DND-41 (cell line): ENCODE measurements around the gene ERO1B.

ENCODE experiments used
- ATAC-seq: fragments of 200-7000 bp; cut with Tn5 transposase; 3 replicates; pipeline ENCODE4 v1.9.1; 2021; ENCODE audit warnings: low read depth; ENCODE audit not compliant: insufficient read depth
- DNase-seq: peaks from one replicate; pipeline ENCODE4 v3.0.0-alpha.2; 2020
- H2AFZ ChIP-seq: 2 replicates; pipeline ENCODE4 v1.6.0; 2012; ENCODE audit warnings: low read depth, low read length
- H3K27ac ChIP-seq: 2 replicates; pipeline ENCODE4 v1.5.1; 2012; ENCODE audit warnings: low read length, inconsistent platforms
- H3K27me3 ChIP-seq: fragments of 200-600 bp; sonication (generic); 2 replicates; pipeline ENCODE4 v1.6.0; 2012; ENCODE audit warnings: low read length, mild to moderate bottlenecking, inconsistent platforms; ENCODE audit not compliant: insufficient read depth, poor library complexity
- H3K36me3 ChIP-seq: 2 replicates; pipeline ENCODE4 v1.5.1; 2012; ENCODE audit warnings: low read length, inconsistent platforms; ENCODE audit not compliant: insufficient read depth
- H3K4me1 ChIP-seq: 2 replicates; pipeline ENCODE4 v1.5.1; 2012; ENCODE audit warnings: mild to moderate bottlenecking, low read length; ENCODE audit not compliant: insufficient read depth
- H3K4me2 ChIP-seq: 2 replicates; pipeline ENCODE4 v1.6.0; 2012; ENCODE audit warnings: mild to moderate bottlenecking, moderate library complexity, low read length, inconsistent platforms; ENCODE audit not compliant: insufficient read depth
- H3K4me3 ChIP-seq, 2 experiments: fragments of 200-600 bp in 1 of 2; shearing (Covaris generic) in 1 of 2; 2 replicates each; pipeline ENCODE4 v1.5.1; 2012 to 2016; ENCODE audit warnings: inconsistent platforms in 2 of 2, low read length in 2 of 2, mild to moderate bottlenecking in 2 of 2, low read depth in 1 of 2, moderate library complexity in 1 of 2
- H3K79me2 ChIP-seq: 2 replicates; pipeline ENCODE4 v1.6.0; 2012; ENCODE audit warnings: low read length, inconsistent platforms; ENCODE audit not compliant: insufficient read depth
- H3K9ac ChIP-seq: 2 replicates; pipeline ENCODE4 v1.6.0; 2012; ENCODE audit warnings: low read depth, mild to moderate bottlenecking, inconsistent platforms, low read length, moderate library complexity
- H3K9me3 ChIP-seq: 2 replicates; pipeline ENCODE4 v1.5.1; 2012; ENCODE audit warnings: low read length, moderate library complexity, mild to moderate bottlenecking, inconsistent platforms; ENCODE audit not compliant: insufficient read depth, severe bottlenecking
- H4K20me1 ChIP-seq: 2 replicates; pipeline ENCODE4 v1.6.0; 2012; ENCODE audit warnings: low read length; ENCODE audit not compliant: insufficient read depth
- EZH2 ChIP-seq: IDR thresholded peaks from 3 replicates; pipeline ENCODE4 v1.6.1; 2012; ENCODE audit warnings: borderline replicate concordance, low read depth, mild to moderate bottlenecking, moderate library complexity, low read length, inconsistent platforms; ENCODE audit not compliant: severe bottlenecking
- TF ChIP-seq, protein P1 (sequence below): IDR thresholded peaks from 2 replicates; pipeline ENCODE4 v1.5.1; 2012; ENCODE audit warnings: borderline replicate concordance, low read length, moderate library complexity, mild to moderate bottlenecking; ENCODE audit not compliant: poor library complexity, severe bottlenecking; ENCODE audit errors: extremely low read depth

ERO1B gene

DNA sequence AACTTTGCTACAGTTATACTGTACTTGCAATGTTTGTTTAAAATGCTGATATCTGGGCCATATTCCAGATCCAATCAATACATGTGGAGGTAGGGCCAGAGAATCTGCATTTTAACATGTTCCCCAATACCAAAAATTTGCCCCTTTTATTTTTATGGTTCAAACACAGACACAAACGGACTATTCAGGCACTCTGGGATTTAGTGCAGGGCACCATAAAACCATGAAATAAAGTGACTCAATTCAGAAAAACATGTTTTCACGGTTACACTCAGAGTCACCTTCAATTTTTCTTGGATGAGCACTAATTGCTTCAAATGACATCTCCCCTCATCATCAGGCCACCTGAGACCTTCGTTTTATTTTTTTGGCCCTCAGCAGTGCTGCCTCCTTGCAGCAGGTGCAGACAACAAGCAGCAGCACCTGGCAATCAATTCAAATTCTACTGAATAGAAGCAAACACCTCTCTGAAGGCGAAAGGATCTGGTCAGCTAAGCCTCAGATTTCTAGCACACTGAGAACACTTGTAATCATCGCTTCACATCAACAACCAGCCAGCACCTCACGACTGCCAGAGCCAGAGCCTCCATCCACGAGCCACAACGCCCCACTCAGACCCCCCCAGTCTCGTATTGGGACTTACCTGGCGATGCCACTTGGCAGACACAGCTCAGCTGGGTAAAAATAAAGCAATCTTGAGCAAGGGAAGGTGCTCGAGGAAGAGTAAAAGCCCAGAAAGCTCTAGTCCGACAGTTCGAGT is 1.1 kb downstream of the ERO1B start:
- peak overlapping the region; percentile 75; the same call in 1 of the 2 replicates for H3K27ac ChIP-seq
- H2AFZ ChIP-seq: peak overlapping the region; percentile 86
- peak; percentile 19 for DNase-seq

DNA sequence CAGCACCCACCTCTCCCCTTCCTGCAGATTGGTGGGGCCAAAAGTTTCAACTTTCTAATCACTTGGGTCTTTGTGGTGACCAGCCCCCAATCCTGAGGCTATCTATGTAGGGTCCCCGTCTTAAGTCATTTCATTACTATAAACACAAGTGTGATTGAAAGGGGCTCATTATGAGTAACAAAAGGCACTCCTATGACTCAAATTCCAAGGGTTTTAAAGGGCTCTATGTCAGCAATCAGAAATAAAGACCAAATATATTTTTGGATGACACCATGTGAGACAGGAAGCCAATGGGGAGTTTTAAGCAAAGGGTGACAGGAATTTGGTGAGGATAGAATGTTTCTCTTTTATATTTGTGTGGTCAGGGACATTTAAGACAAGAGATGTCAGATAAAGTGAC is 6.2 kb downstream of the ERO1B start:
- ATAC-seq (no peak), DNase-seq (no peak)
- Histone ChIP-seq H3K9me3 (no peaks in the 10 kb centered on the region), H3K4me1 (peaks cover 8% of the 10 kb centered on the region), H3K27ac (no peak overlapping the region), H3K79me2 (peaks cover 8% of the 10 kb centered on the region; the same call in 1 of the 2 replicates), H2AFZ (no peak overlapping the region), H3K4me2 (no peak overlapping the region), H3K27me3 (no peaks in the 10 kb centered on the region), H3K36me3 (no peaks in the 10 kb centered on the region), H4K20me1 (no peaks in the 10 kb centered on the region), H3K4me3 (no peak overlapping the region), H3K9ac (no peak overlapping the region)
- no peak for TF ChIP-seq EZH2
- TF ChIP-seq, protein P1, sequence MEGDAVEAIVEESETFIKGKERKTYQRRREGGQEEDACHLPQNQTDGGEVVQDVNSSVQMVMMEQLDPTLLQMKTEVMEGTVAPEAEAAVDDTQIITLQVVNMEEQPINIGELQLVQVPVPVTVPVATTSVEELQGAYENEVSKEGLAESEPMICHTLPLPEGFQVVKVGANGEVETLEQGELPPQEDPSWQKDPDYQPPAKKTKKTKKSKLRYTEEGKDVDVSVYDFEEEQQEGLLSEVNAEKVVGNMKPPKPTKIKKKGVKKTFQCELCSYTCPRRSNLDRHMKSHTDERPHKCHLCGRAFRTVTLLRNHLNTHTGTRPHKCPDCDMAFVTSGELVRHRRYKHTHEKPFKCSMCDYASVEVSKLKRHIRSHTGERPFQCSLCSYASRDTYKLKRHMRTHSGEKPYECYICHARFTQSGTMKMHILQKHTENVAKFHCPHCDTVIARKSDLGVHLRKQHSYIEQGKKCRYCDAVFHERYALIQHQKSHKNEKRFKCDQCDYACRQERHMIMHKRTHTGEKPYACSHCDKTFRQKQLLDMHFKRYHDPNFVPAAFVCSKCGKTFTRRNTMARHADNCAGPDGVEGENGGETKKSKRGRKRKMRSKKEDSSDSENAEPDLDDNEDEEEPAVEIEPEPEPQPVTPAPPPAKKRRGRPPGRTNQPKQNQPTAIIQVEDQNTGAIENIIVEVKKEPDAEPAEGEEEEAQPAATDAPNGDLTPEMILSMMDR: no peak

More for the DNA sequence above, 1.1 kb downstream of the ERO1B start:
- Histone ChIP-seq H3K9me3 (no peaks in the 10 kb centered on the region), H3K4me2 (peak overlapping the region; percentile 99), H3K4me1 (peaks cover 51% of the 10 kb centered on the region), H3K4me3 (peak overlapping the region; percentile 61 to 98; a peak in 3 of 4 replicates), H3K36me3 (no peaks in the 10 kb centered on the region; the same call in 1 of the 2 replicates), H3K9ac (peak overlapping the region; percentile 93), H4K20me1 (no peaks in the 10 kb centered on the region), H3K27me3 (no peaks in the 10 kb centered on the region), H3K79me2 (peaks cover 13% of the 10 kb centered on the region; the same call in 1 of the 2 replicates)
- TF ChIP-seq EZH2: no peak
- TF ChIP-seq, protein P1: no peak
- ATAC-seq: no peak

DNA sequence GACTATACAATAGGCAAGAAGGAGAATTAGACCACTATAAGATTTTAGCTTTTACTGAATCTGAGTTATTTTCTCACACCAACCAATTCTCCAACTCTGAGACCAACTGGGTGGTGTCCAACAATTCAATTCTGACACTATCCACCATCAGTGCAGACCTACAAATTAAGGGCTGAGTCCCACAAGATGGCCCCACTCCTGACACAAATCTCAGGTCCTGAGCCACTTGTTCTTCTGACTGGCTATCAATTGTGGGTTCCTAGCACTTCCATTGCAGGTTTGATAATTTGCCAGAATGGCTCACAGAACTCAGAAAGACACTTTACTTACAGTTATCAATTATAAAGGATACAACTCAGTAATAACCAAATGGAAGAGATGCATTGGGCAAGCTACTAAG is 6.7 kb downstream of the ERO1B start:
- peaks cover 3% of the 10 kb centered on the region; the same call in 1 of the 2 replicates for H3K4me1 ChIP-seq
- no peak overlapping the region for H3K4me3 ChIP-seq
- no peaks in the 10 kb centered on the region for H4K20me1 ChIP-seq
- no peak overlapping the region for H2AFZ ChIP-seq
- ATAC-seq (no peak), DNase-seq (no peak)
- no peaks in the 10 kb centered on the region for H3K9me3 ChIP-seq
- H3K36me3 ChIP-seq: no peaks in the 10 kb centered on the region
- H3K79me2 ChIP-seq: peaks cover 4% of the 10 kb centered on the region; the same call in 1 of the 2 replicates
- H3K27me3 ChIP-seq: no peaks in the 10 kb centered on the region
- TF ChIP-seq EZH2: no peak
- TF ChIP-seq, protein P1: no peak
- no peak overlapping the region for H3K27ac ChIP-seq
- H3K4me2 ChIP-seq: no peak overlapping the region
- H3K9ac ChIP-seq: no peak overlapping the region
